ENCODE results near the gene UQCR10. TPM values are rescaled to one million over a fixed set of nuclear protein-coding genes. Genes with fewer than 3 reads are reported as not detected.
A peak's percentile ranks its signal among the peaks of the same experiment; 100 is the strongest.

The UQCR10 gene
- total RNA-seq, 1 donor from 2014 or later: 84.6 TPM

DNA sequence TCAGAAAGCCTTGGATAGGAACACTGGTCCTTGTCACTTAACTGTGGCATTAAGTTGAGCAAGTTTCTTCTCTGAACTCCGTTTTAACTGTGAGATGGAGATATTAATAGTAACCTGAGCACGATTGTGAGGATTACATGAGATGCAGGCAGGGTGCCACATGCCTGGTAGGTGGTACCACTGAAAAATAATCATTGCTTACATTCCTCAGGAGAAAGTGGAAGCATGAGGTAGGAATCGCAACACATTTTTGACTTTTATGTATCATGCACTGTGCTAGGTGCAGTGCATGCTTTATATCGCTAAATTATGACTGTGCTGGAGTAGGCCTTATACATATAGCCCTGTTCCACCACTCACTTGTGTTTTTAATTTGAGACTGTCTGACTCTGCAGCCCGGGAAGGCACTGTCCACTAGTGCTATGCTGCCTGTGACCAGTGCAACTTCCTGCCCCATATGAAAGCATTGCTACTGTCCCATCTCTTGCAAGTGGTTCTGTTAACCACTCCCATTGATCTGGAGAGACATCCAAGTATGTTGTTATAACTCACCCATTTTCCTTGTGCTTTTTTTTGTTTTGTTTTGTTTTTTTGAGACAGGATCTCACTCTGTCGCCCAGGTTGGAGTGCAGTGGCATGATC lies 1.0 kb downstream of the UQCR10 start:
- TF ChIP-seq CTCF (IDR thresholded peaks at IDR 0.05; ENCODE audit: unreplicated experiment): no peak
- no peak for DNase-seq (ENCODE audit: low spot score)
- Mint-ChIP-seq H3K27me3 (ENCODE audit: unreplicated experiment) (peaks cover 3% of the 10 kb centered on the region), H3K4me1 (ENCODE audit: unreplicated experiment) (peaks cover 24% of the 10 kb centered on the region), H3K36me3 (ENCODE audit: low read depth, unreplicated experiment) (peaks cover 4% of the 10 kb centered on the region), H3K9me3 (ENCODE audit: unreplicated experiment) (no peaks in the 10 kb centered on the region), H3K27ac (ENCODE audit: unreplicated experiment) (peak overlapping the region; percentile 64), H3K4me3 (ENCODE audit: unreplicated experiment) (peak overlapping the region; percentile 100)

DNA sequence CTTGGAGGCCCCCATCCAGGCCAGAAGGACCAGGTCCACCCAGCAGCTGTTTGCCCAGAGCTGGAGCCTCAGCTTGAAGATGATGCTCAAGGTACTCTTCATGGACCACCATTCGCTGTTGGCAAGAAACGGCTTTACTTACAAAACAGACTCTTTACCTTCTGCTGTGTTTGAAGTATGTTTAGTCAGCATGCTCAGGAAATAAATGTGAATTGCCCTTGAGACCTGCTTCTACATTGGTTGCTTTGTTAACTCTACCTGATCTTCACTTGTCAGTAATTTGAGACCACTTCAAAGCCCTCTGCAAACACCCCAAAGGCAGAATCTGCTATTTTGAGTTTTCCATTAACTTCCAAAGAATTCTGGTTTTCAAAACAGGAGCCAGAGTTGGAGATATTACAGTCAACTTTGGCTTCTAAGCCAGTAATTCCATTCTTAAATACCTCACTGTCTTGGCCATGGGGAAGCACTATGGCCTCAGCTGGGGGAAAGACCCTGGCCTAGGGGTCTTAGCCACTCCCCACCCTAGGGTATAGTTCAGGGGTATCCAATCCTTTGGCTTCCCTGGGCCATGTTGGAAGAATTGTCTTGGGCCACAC lies 2.7 kb downstream of the UQCR10 start:
- Mint-ChIP-seq H3K27me3 (ENCODE audit: unreplicated experiment) (peaks cover 3% of the 10 kb centered on the region), H3K36me3 (ENCODE audit: low read depth, unreplicated experiment) (peaks cover 4% of the 10 kb centered on the region), H3K9me3 (ENCODE audit: unreplicated experiment) (no peaks in the 10 kb centered on the region), H3K4me1 (ENCODE audit: unreplicated experiment) (peaks cover 24% of the 10 kb centered on the region), H3K27ac (ENCODE audit: unreplicated experiment) (no peak overlapping the region), H3K4me3 (ENCODE audit: unreplicated experiment) (no peak overlapping the region)
- DNase-seq (ENCODE audit: low spot score): no peak
- no peak for TF ChIP-seq CTCF (IDR thresholded peaks at IDR 0.05; ENCODE audit: unreplicated experiment)

DNA sequence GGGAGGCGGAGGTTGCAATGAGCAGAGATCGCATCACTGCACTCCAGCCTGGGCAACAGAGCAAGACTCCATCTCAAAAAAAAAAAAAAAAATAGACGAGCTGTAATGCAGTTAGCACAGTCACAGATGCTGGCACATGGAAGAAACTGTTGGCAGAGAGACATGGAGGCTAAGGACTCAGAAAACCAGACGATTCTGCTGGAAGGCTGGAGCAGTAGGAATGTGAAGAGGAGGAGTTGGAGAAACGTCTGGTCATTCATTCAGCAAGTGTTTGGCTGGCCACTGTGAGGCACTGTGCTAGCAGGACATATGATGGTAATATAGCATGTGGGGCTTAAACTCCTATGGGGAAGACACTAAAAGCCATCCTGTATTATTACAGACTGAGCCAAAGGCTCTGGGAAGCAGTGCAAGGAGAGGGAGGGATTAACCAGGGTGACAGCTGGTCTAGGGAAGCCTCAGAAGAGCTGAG lies 5.0 kb downstream of the UQCR10 start:
- Mint-ChIP-seq H3K36me3 (ENCODE audit: low read depth, unreplicated experiment) (peaks cover 4% of the 10 kb centered on the region), H3K4me1 (ENCODE audit: unreplicated experiment) (peaks cover 14% of the 10 kb centered on the region), H3K27me3 (ENCODE audit: unreplicated experiment) (no peaks in the 10 kb centered on the region), H3K27ac (ENCODE audit: unreplicated experiment) (no peak overlapping the region), H3K4me3 (ENCODE audit: unreplicated experiment) (no peak overlapping the region), H3K9me3 (ENCODE audit: unreplicated experiment) (no peaks in the 10 kb centered on the region)
- no peak for DNase-seq (ENCODE audit: low spot score)
- TF ChIP-seq CTCF (IDR thresholded peaks at IDR 0.05; ENCODE audit: unreplicated experiment): no peak

- peaks cover 3% of the 10 kb centered on the region for H3K4me1 Mint-ChIP-seq (ENCODE audit: unreplicated experiment)
- no peak for TF ChIP-seq CTCF (IDR thresholded peaks at IDR 0.05; ENCODE audit: unreplicated experiment)
- H3K27ac Mint-ChIP-seq (ENCODE audit: unreplicated experiment): no peak overlapping the region
- no peaks in the 10 kb centered on the region for H3K27me3 Mint-ChIP-seq (ENCODE audit: unreplicated experiment)
- H3K9me3 Mint-ChIP-seq (ENCODE audit: unreplicated experiment): no peaks in the 10 kb centered on the region
- no peak overlapping the region for H3K4me3 Mint-ChIP-seq (ENCODE audit: unreplicated experiment)
- peaks cover 4% of the 10 kb centered on the region for H3K36me3 Mint-ChIP-seq (ENCODE audit: low read depth, unreplicated experiment)
- no peak for DNase-seq (ENCODE audit: low spot score)
These were observed 6.1 kb downstream of the UQCR10 start for GRCh38 chr22:29773233-29773632.

DNA sequence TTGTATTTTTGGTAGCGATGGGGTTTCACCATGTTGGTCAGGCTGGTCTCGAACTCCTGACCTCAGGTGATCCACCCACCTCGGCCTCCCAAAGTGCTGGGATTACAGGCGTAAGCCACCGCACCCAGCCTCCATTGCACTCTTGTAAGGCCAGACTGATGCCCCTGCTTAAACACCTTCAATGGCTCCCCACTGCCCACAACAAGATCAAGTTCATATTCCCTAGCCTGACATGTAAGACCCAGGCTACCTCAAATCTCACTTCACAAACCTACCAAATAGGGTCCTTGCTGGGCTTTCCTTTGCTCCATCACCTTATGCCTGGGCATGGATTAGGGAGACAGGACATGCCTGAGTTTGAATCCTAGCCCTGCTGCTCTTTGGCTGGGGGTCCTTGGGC lies 13.1 kb downstream of the UQCR10 start:
- no peak overlapping the region for H3K4me3 Mint-ChIP-seq (ENCODE audit: unreplicated experiment)
- no peaks in the 10 kb centered on the region for H3K9me3 Mint-ChIP-seq (ENCODE audit: unreplicated experiment)
- no peaks in the 10 kb centered on the region for H3K36me3 Mint-ChIP-seq (ENCODE audit: low read depth, unreplicated experiment)
- DNase-seq (ENCODE audit: low spot score): no peak
- no peaks in the 10 kb centered on the region for H3K27me3 Mint-ChIP-seq (ENCODE audit: unreplicated experiment)
- TF ChIP-seq CTCF (IDR thresholded peaks at IDR 0.05; ENCODE audit: unreplicated experiment): no peak
- H3K27ac Mint-ChIP-seq (ENCODE audit: unreplicated experiment): no peak overlapping the region
- peaks cover 17% of the 10 kb centered on the region for H3K4me1 Mint-ChIP-seq (ENCODE audit: unreplicated experiment)
